Measurements from ENCODE around the gene CRIP1.

GRCh38 chr14:105470350-105471296 is 16.1 kb upstream of the CRIP1 start:
- no peak for TF ChIP-seq POLR2A (IDR thresholded peaks at IDR 0.05; ENCODE audit: low read depth)
- TF ChIP-seq CTCF (IDR thresholded peaks at IDR 0.05): no peak
- TF ChIP-seq EP300 (IDR thresholded peaks at IDR 0.05): no peak
